BLaER1 (cell line): ENCODE results near the gene S100A10.

Experiments used
- H3K27ac ChIP-seq: shearing (Covaris generic); formaldehyde crosslinking; 2 replicates; pipeline ENCODE4 v1.8.1; 2022
- H3K27me3 ChIP-seq: shearing (Covaris generic); formaldehyde crosslinking; 2 replicates; pipeline ENCODE4 v1.8.1; 2022
- H3K36me3 ChIP-seq: shearing (Covaris generic); formaldehyde crosslinking; 2 replicates; pipeline ENCODE4 v1.8.1; 2022
- H3K4me1 ChIP-seq: shearing (Covaris generic); formaldehyde crosslinking; 2 replicates; pipeline ENCODE4 v1.8.1; 2022
- H3K4me2 ChIP-seq: shearing (Covaris generic); formaldehyde crosslinking; 2 replicates; pipeline ENCODE4 v1.8.1; 2022
- H3K4me3 ChIP-seq: shearing (Covaris generic); formaldehyde crosslinking; 2 replicates; pipeline ENCODE4 v1.8.1; 2022
- H3K9ac ChIP-seq: shearing (Covaris generic); formaldehyde crosslinking; 2 replicates; pipeline ENCODE4 v1.8.1; 2022
- H3K9me3 ChIP-seq: shearing (Covaris generic); formaldehyde crosslinking; 2 replicates; pipeline ENCODE4 v1.8.1; 2022
- H4K20me1 ChIP-seq: shearing (Covaris generic); formaldehyde crosslinking; 2 replicates; pipeline ENCODE4 v1.8.1; 2022
- Cebpa-rat ChIP-seq: shearing (Covaris generic); IDR thresholded peaks from 2 replicates; pipeline ENCODE4 v1.8.1; 2022

The S100A10 gene

GRCh38 chr1:152034324-152034653, 40.6 kb upstream of the S100A10 start:
- Histone ChIP-seq H3K4me3 (no peak overlapping the region), H3K9me3 (no peaks in the 10 kb centered on the region), H3K4me2 (peak overlapping the region; percentile 98), H3K27ac (peak overlapping the region; percentile 74), H3K9ac (no peak overlapping the region), H3K36me3 (peaks cover 19% of the 10 kb centered on the region), H3K27me3 (no peaks in the 10 kb centered on the region), H4K20me1 (no peaks in the 10 kb centered on the region), H3K4me1 (peaks cover 51% of the 10 kb centered on the region)
- no peak for TF ChIP-seq Cebpa-rat

GRCh38 chr1:152029929-152030211, 36.2 kb upstream of the S100A10 start:
- no peak overlapping the region for H3K4me2 ChIP-seq
- TF ChIP-seq Cebpa-rat: no peak
- no peaks in the 10 kb centered on the region for H3K27me3 ChIP-seq
- no peaks in the 10 kb centered on the region for H4K20me1 ChIP-seq
- H3K4me1 ChIP-seq: peaks cover 19% of the 10 kb centered on the region
- H3K27ac ChIP-seq: no peak overlapping the region
- H3K4me3 ChIP-seq: no peak overlapping the region
- no peaks in the 10 kb centered on the region for H3K9me3 ChIP-seq
- H3K9ac ChIP-seq: no peak overlapping the region
- peaks cover 19% of the 10 kb centered on the region for H3K36me3 ChIP-seq

GRCh38 chr1:152029144-152029928, 35.7 kb upstream of the S100A10 start:
- Histone ChIP-seq H3K36me3 (peaks cover 19% of the 10 kb centered on the region), H3K9me3 (no peaks in the 10 kb centered on the region), H3K4me2 (no peak overlapping the region), H4K20me1 (no peaks in the 10 kb centered on the region), H3K27ac (no peak overlapping the region), H3K4me1 (peaks cover 14% of the 10 kb centered on the region), H3K27me3 (no peaks in the 10 kb centered on the region), H3K4me3 (no peak overlapping the region), H3K9ac (no peak overlapping the region)
- TF ChIP-seq Cebpa-rat: no peak

GRCh38 chr1:152026895-152027294, 33.2 kb upstream of the S100A10 start:
- Histone ChIP-seq H3K4me3 (no peak overlapping the region), H3K4me1 (0 out of 2 replicates have a peak, but pooled peaks cover 3% of the 10 kb centered on the region), H3K27me3 (no peaks in the 10 kb centered on the region), H3K9me3 (no peaks in the 10 kb centered on the region), H3K4me2 (peak overlapping the region; percentile 14; the same call in 1 of the 2 replicates), H3K27ac (no peak overlapping the region), H4K20me1 (no peaks in the 10 kb centered on the region), H3K36me3 (peaks cover 3% of the 10 kb centered on the region; the same call in 1 of the 2 replicates), H3K9ac (no peak overlapping the region)
- no peak for TF ChIP-seq Cebpa-rat

GRCh38 chr1:152024223-152024622, 30.6 kb upstream of the S100A10 start:
- no peak for TF ChIP-seq Cebpa-rat
- Histone ChIP-seq H3K27ac (no peak overlapping the region), H3K4me1 (0 out of 2 replicates have a peak, but pooled peaks cover 3% of the 10 kb centered on the region)

GRCh38 chr1:152023221-152023620, 29.6 kb upstream of the S100A10 start:
- Histone ChIP-seq H3K4me1 (0 out of 2 replicates have a peak, but pooled peaks cover 3% of the 10 kb centered on the region), H3K27ac (no peak overlapping the region), H4K20me1 (no peaks in the 10 kb centered on the region), H3K27me3 (no peaks in the 10 kb centered on the region), H3K9ac (no peak overlapping the region), H3K36me3 (no peaks in the 10 kb centered on the region), H3K4me2 (no peak overlapping the region), H3K9me3 (no peaks in the 10 kb centered on the region), H3K4me3 (no peak overlapping the region)
- no peak for TF ChIP-seq Cebpa-rat

More at GRCh38 chr1:152024223-152024622, 30.6 kb upstream of the S100A10 start:
- H3K9me3 ChIP-seq: no peaks in the 10 kb centered on the region
- H3K36me3 ChIP-seq: no peaks in the 10 kb centered on the region
- H3K9ac ChIP-seq: no peak overlapping the region
- H4K20me1 ChIP-seq: no peaks in the 10 kb centered on the region
- no peak overlapping the region for H3K4me2 ChIP-seq
- no peaks in the 10 kb centered on the region for H3K27me3 ChIP-seq
- no peak overlapping the region for H3K4me3 ChIP-seq

GRCh38 chr1:152022474-152022873, 28.8 kb upstream of the S100A10 start:
- H3K36me3 ChIP-seq: no peaks in the 10 kb centered on the region
- H3K4me2 ChIP-seq: no peak overlapping the region
- H3K9ac ChIP-seq: no peak overlapping the region
- H3K4me1 ChIP-seq: 0 out of 2 replicates have a peak, but pooled peaks cover 3% of the 10 kb centered on the region
- H3K27me3 ChIP-seq: no peaks in the 10 kb centered on the region
- no peaks in the 10 kb centered on the region for H3K9me3 ChIP-seq
- TF ChIP-seq Cebpa-rat: no peak
- no peak overlapping the region for H3K27ac ChIP-seq
- no peaks in the 10 kb centered on the region for H4K20me1 ChIP-seq
- H3K4me3 ChIP-seq: no peak overlapping the region

- Histone ChIP-seq H3K27ac (no peak overlapping the region), H3K9ac (no peak overlapping the region), H3K4me3 (no peak overlapping the region), H3K36me3 (no peaks in the 10 kb centered on the region), H3K9me3 (no peaks in the 10 kb centered on the region), H4K20me1 (no peaks in the 10 kb centered on the region), H3K27me3 (no peaks in the 10 kb centered on the region), H3K4me2 (no peak overlapping the region), H3K4me1 (no peaks in the 10 kb centered on the region)
- no peak for TF ChIP-seq Cebpa-rat
Measured at GRCh38 chr1:152021569-152021968, 27.9 kb upstream of the S100A10 start.

- TF ChIP-seq Cebpa-rat: no peak
- H3K27me3 ChIP-seq: no peaks in the 10 kb centered on the region
- H3K9ac ChIP-seq: no peak overlapping the region
- no peak overlapping the region for H3K4me3 ChIP-seq
- H3K36me3 ChIP-seq: no peaks in the 10 kb centered on the region
- H3K4me2 ChIP-seq: no peak overlapping the region
- H3K9me3 ChIP-seq: no peaks in the 10 kb centered on the region
- no peaks in the 10 kb centered on the region for H4K20me1 ChIP-seq
- no peaks in the 10 kb centered on the region for H3K4me1 ChIP-seq
- H3K27ac ChIP-seq: no peak overlapping the region
Measured at GRCh38 chr1:152020849-152021248, 27.2 kb upstream of the S100A10 start.

- Histone ChIP-seq H4K20me1 (no peaks in the 10 kb centered on the region), H3K4me3 (no peak overlapping the region), H3K9me3 (no peaks in the 10 kb centered on the region), H3K27ac (no peak overlapping the region), H3K27me3 (no peaks in the 10 kb centered on the region), H3K4me2 (no peak overlapping the region), H3K4me1 (no peaks in the 10 kb centered on the region), H3K9ac (no peak overlapping the region), H3K36me3 (no peaks in the 10 kb centered on the region)
- TF ChIP-seq Cebpa-rat: no peak
Measured at GRCh38 chr1:152018537-152018936, 24.9 kb upstream of the S100A10 start.

- H3K4me3 ChIP-seq: no peak overlapping the region
- no peaks in the 10 kb centered on the region for H3K27me3 ChIP-seq
- no peak overlapping the region for H3K9ac ChIP-seq
- H3K36me3 ChIP-seq: no peaks in the 10 kb centered on the region
- TF ChIP-seq Cebpa-rat: no peak
- H3K9me3 ChIP-seq: no peaks in the 10 kb centered on the region
- H3K4me2 ChIP-seq: no peak overlapping the region
- no peaks in the 10 kb centered on the region for H4K20me1 ChIP-seq
- H3K4me1 ChIP-seq: no peaks in the 10 kb centered on the region
- H3K27ac ChIP-seq: no peak overlapping the region
Measured at GRCh38 chr1:152015766-152016165, 22.1 kb upstream of the S100A10 start.
